ENCODE results near the gene PRKD1.

Gene PRKD1

GRCh38 chr14:29608861-29609260, 318.8 kb downstream of the PRKD1 start:
- Histone ChIP-seq H3K9ac (ENCODE audit: insufficient read length, low read depth) (no peak overlapping the region), H3K9me3 (ENCODE audit: insufficient read depth, low read length) (no peaks in the 10 kb centered on the region), H3K4me1 (ENCODE audit: insufficient read depth, insufficient read length) (no peaks in the 10 kb centered on the region), H3K27me3 (ENCODE audit: insufficient read depth, insufficient read length) (no peaks in the 10 kb centered on the region), H3K4me3 (ENCODE audit: insufficient read length, low read depth) (no peak overlapping the region), H3K36me3 (ENCODE audit: insufficient read depth, insufficient read length, low read length) (no peaks in the 10 kb centered on the region)
- DNase-seq (ENCODE audit: low read depth, low spot score) = no peak
- no peak for TF ChIP-seq ZNF274 (IDR thresholded peaks at IDR 0.05; ENCODE audit: low read depth, low read length)
- no peak for TF ChIP-seq YY1 (IDR thresholded peaks at IDR 0.05; ENCODE audit: insufficient read depth, insufficient read length)
- no peak for TF ChIP-seq SUZ12 (IDR thresholded peaks at IDR 0.05; ENCODE audit: extremely low read depth, insufficient read depth, insufficient read length)

- DNase-seq (ENCODE audit: low read depth, low spot score) = no peak
Observed at GRCh38 chr14:29607169-29607568, 320.5 kb downstream of the PRKD1 start.

GRCh38 chr14:29603696-29604095, 324.0 kb downstream of the PRKD1 start:
- no peak for DNase-seq (ENCODE audit: low read depth, low spot score)
- no peak for TF ChIP-seq ZNF274 (IDR thresholded peaks at IDR 0.05; ENCODE audit: low read depth, low read length)
- TF ChIP-seq SUZ12 (IDR thresholded peaks at IDR 0.05; ENCODE audit: extremely low read depth, insufficient read depth, insufficient read length) = no peak
- TF ChIP-seq YY1 (IDR thresholded peaks at IDR 0.05; ENCODE audit: insufficient read depth, insufficient read length) = no peak
- H3K9me3 ChIP-seq (ENCODE audit: insufficient read depth, low read length) = no peaks in the 10 kb centered on the region
- H3K36me3 ChIP-seq (ENCODE audit: insufficient read depth, insufficient read length, low read length) = no peaks in the 10 kb centered on the region
- no peak overlapping the region for H3K4me3 ChIP-seq (ENCODE audit: insufficient read length, low read depth)
- no peak overlapping the region for H3K9ac ChIP-seq (ENCODE audit: insufficient read length, low read depth)
- H3K4me1 ChIP-seq (ENCODE audit: insufficient read depth, insufficient read length) = no peaks in the 10 kb centered on the region
- H3K27me3 ChIP-seq (ENCODE audit: insufficient read depth, insufficient read length) = no peaks in the 10 kb centered on the region

More at GRCh38 chr14:29607169-29607568, 320.5 kb downstream of the PRKD1 start:
- Histone ChIP-seq H3K9ac (ENCODE audit: insufficient read length, low read depth) (no peak overlapping the region), H3K4me1 (ENCODE audit: insufficient read depth, insufficient read length) (no peaks in the 10 kb centered on the region), H3K9me3 (ENCODE audit: insufficient read depth, low read length) (no peaks in the 10 kb centered on the region), H3K27me3 (ENCODE audit: insufficient read depth, insufficient read length) (no peaks in the 10 kb centered on the region), H3K4me3 (ENCODE audit: insufficient read length, low read depth) (no peak overlapping the region), H3K36me3 (ENCODE audit: insufficient read depth, insufficient read length, low read length) (no peaks in the 10 kb centered on the region)
- TF ChIP-seq ZNF274 (IDR thresholded peaks at IDR 0.05; ENCODE audit: low read depth, low read length) (no peak), YY1 (IDR thresholded peaks at IDR 0.05; ENCODE audit: insufficient read depth, insufficient read length) (no peak), SUZ12 (IDR thresholded peaks at IDR 0.05; ENCODE audit: extremely low read depth, insufficient read depth, insufficient read length) (no peak)

- no peaks in the 10 kb centered on the region for H3K27me3 ChIP-seq (ENCODE audit: insufficient read depth, insufficient read length)
- TF ChIP-seq YY1 (IDR thresholded peaks at IDR 0.05; ENCODE audit: insufficient read depth, insufficient read length) (no peak), SUZ12 (IDR thresholded peaks at IDR 0.05; ENCODE audit: extremely low read depth, insufficient read depth, insufficient read length) (no peak), ZNF274 (IDR thresholded peaks at IDR 0.05; ENCODE audit: low read depth, low read length) (no peak)
- H3K4me1 ChIP-seq (ENCODE audit: insufficient read depth, insufficient read length) = no peaks in the 10 kb centered on the region
- no peak for DNase-seq (ENCODE audit: low read depth, low spot score)
- no peak overlapping the region for H3K9ac ChIP-seq (ENCODE audit: insufficient read length, low read depth)
- H3K9me3 ChIP-seq (ENCODE audit: insufficient read depth, low read length) = no peaks in the 10 kb centered on the region
- H3K4me3 ChIP-seq (ENCODE audit: insufficient read length, low read depth) = no peak overlapping the region
- no peaks in the 10 kb centered on the region for H3K36me3 ChIP-seq (ENCODE audit: insufficient read depth, insufficient read length, low read length)
Observed at GRCh38 chr14:29601616-29602015, 326.0 kb downstream of the PRKD1 start.

GRCh38 chr14:29587761-29588470, 339.7 kb downstream of the PRKD1 start:
- TF ChIP-seq ZNF274 (IDR thresholded peaks at IDR 0.05; ENCODE audit: low read depth, low read length) (no peak), SUZ12 (IDR thresholded peaks at IDR 0.05; ENCODE audit: extremely low read depth, insufficient read depth, insufficient read length) (no peak), YY1 (IDR thresholded peaks at IDR 0.05; ENCODE audit: insufficient read depth, insufficient read length) (no peak)
- DNase-seq (ENCODE audit: low read depth, low spot score) = no peak
- no peaks in the 10 kb centered on the region for H3K27me3 ChIP-seq (ENCODE audit: insufficient read depth, insufficient read length)
- H3K4me1 ChIP-seq (ENCODE audit: insufficient read depth, insufficient read length) = no peaks in the 10 kb centered on the region
- H3K4me3 ChIP-seq (ENCODE audit: insufficient read length, low read depth) = no peak overlapping the region
- no peaks in the 10 kb centered on the region for H3K9me3 ChIP-seq (ENCODE audit: insufficient read depth, low read length)
- H3K9ac ChIP-seq (ENCODE audit: insufficient read length, low read depth) = no peak overlapping the region
- H3K36me3 ChIP-seq (ENCODE audit: insufficient read depth, insufficient read length, low read length) = no peaks in the 10 kb centered on the region

GRCh38 chr14:29587046-29587445, 340.6 kb downstream of the PRKD1 start:
- H3K9me3 ChIP-seq (ENCODE audit: insufficient read depth, low read length) = no peaks in the 10 kb centered on the region
- DNase-seq (ENCODE audit: low read depth, low spot score) = no peak
- no peaks in the 10 kb centered on the region for H3K27me3 ChIP-seq (ENCODE audit: insufficient read depth, insufficient read length)
- no peaks in the 10 kb centered on the region for H3K4me1 ChIP-seq (ENCODE audit: insufficient read depth, insufficient read length)
- no peak overlapping the region for H3K9ac ChIP-seq (ENCODE audit: insufficient read length, low read depth)
- H3K4me3 ChIP-seq (ENCODE audit: insufficient read length, low read depth) = no peak overlapping the region
- H3K36me3 ChIP-seq (ENCODE audit: insufficient read depth, insufficient read length, low read length) = no peaks in the 10 kb centered on the region
- no peak for TF ChIP-seq ZNF274 (IDR thresholded peaks at IDR 0.05; ENCODE audit: low read depth, low read length)
- TF ChIP-seq SUZ12 (IDR thresholded peaks at IDR 0.05; ENCODE audit: extremely low read depth, insufficient read depth, insufficient read length) = no peak
- TF ChIP-seq YY1 (IDR thresholded peaks at IDR 0.05; ENCODE audit: insufficient read depth, insufficient read length) = no peak

- Histone ChIP-seq H3K36me3 (ENCODE audit: insufficient read depth, insufficient read length, low read length) (no peaks in the 10 kb centered on the region), H3K27me3 (ENCODE audit: insufficient read depth, insufficient read length) (no peaks in the 10 kb centered on the region), H3K4me1 (ENCODE audit: insufficient read depth, insufficient read length) (no peaks in the 10 kb centered on the region), H3K9me3 (ENCODE audit: insufficient read depth, low read length) (no peaks in the 10 kb centered on the region), H3K9ac (ENCODE audit: insufficient read length, low read depth) (no peak overlapping the region), H3K4me3 (ENCODE audit: insufficient read length, low read depth) (no peak overlapping the region)
- TF ChIP-seq ZNF274 (IDR thresholded peaks at IDR 0.05; ENCODE audit: low read depth, low read length) (no peak), SUZ12 (IDR thresholded peaks at IDR 0.05; ENCODE audit: extremely low read depth, insufficient read depth, insufficient read length) (no peak), YY1 (IDR thresholded peaks at IDR 0.05; ENCODE audit: insufficient read depth, insufficient read length) (no peak)
- peak; percentile 3 for DNase-seq (ENCODE audit: low read depth, low spot score)
Observed at GRCh38 chr14:29584992-29585391, 342.7 kb downstream of the PRKD1 start.
